ENCODE data around the gene WHRN. TPM values are rescaled to one million over a fixed set of nuclear protein-coding genes. Genes with fewer than 3 reads are reported as not detected.

Gene WHRN
- total RNA-seq, 1 experiment from 2014 or later = 24.3 TPM

- ChIA-PET POLR2A (no interaction called here), CTCF (interaction anchor here (1.0 to 2.1 kb wide), 3 partner anchors 47 to 201 kb away, joined by 3 to 10 read pairs (median 4); no protein-coding TSS in a partner anchor)
- H3K4me3 Mint-ChIP-seq = no peak overlapping the region
- ATAC-seq = peak; percentile 65
- no peak for DNase-seq (ENCODE audit: low spot score)
- H3K27ac Mint-ChIP-seq = peak overlapping the region; percentile 66
- peaks cover 6% of the 10 kb centered on the region; the same call in 1 of the 2 replicates for H3K9me3 Mint-ChIP-seq
- no peaks in the 10 kb centered on the region for H3K36me3 Mint-ChIP-seq
- peaks cover 21% of the 10 kb centered on the region for H3K4me1 Mint-ChIP-seq
- TF ChIP-seq USF2 (CRISPR knock-in tag; IDR thresholded peaks at IDR 0.05) = no peak
- no peak for TF ChIP-seq ZMAT4 (CRISPR knock-in tag; IDR thresholded peaks at IDR 0.05)
- TF ChIP-seq TEAD1 (CRISPR knock-in tag; IDR thresholded peaks at IDR 0.05) = no peak
- TF ChIP-seq ZNF121 (CRISPR knock-in tag; IDR thresholded peaks at IDR 0.05) = no peak
- TF ChIP-seq GABPB1 (CRISPR knock-in tag; IDR thresholded peaks at IDR 0.05) = no peak
- TF ChIP-seq IRF2 (CRISPR knock-in tag; IDR thresholded peaks at IDR 0.05; ENCODE audit: borderline replicate concordance, low read depth) = no peak
- no peak for TF ChIP-seq ATF2 (CRISPR knock-in tag; IDR thresholded peaks at IDR 0.05; ENCODE audit: borderline replicate concordance, low read depth)
- TF ChIP-seq NR3C1 (CRISPR knock-in tag; conservative IDR thresholded peaks at IDR 0.05; ENCODE audit: low read depth) = no peak
- TF ChIP-seq ZSCAN18 (CRISPR knock-in tag; IDR thresholded peaks at IDR 0.05) = no peak
- no peak for TF ChIP-seq ESRRA (CRISPR knock-in tag; IDR thresholded peaks at IDR 0.05; ENCODE audit: borderline replicate concordance)
- no peak for TF ChIP-seq ZBTB43 (CRISPR knock-in tag; IDR thresholded peaks at IDR 0.05)
- no peak for TF ChIP-seq E2F1 (CRISPR knock-in tag; IDR thresholded peaks at IDR 0.05)
- TF ChIP-seq TEAD4 (CRISPR knock-in tag; IDR thresholded peaks at IDR 0.05) = no peak
- no peak for TF ChIP-seq SMAD4 (CRISPR knock-in tag; IDR thresholded peaks at IDR 0.05)
- no peak for TF ChIP-seq AFF4 (CRISPR knock-in tag; IDR thresholded peaks at IDR 0.05; ENCODE audit: borderline replicate concordance)
- TF ChIP-seq ZNF263 (CRISPR knock-in tag; IDR thresholded peaks at IDR 0.05; ENCODE audit: low read depth) = no peak
- no peak for TF ChIP-seq MXD4 (CRISPR knock-in tag; IDR thresholded peaks at IDR 0.05; ENCODE audit: borderline replicate concordance)
- TF ChIP-seq ATF1 (CRISPR knock-in tag; IDR thresholded peaks at IDR 0.05) = no peak
- H3K27me3 Mint-ChIP-seq (ENCODE audit: low read depth) = no peaks in the 10 kb centered on the region
Observed at GRCh38 chr9:114452219-114453165, 52.8 kb downstream of the WHRN start.
